Activated CD4-positive, alpha-beta T cell treated with anti-CD3 and anti-CD28 coated beads, Interleukin-2, Interleukin-4, amounts not matched to agents 100 ng/mL and 50 ng/mL, durations not matched to agents 16 hours and 8 hours (primary cell): ENCODE data around the gene FYN.

Experiments
- DNase-seq: peaks from one replicate; pipeline ENCODE4 v3.0.0-alpha.2; 2020; ENCODE audit warnings: low spot score

FYN gene

DNA sequence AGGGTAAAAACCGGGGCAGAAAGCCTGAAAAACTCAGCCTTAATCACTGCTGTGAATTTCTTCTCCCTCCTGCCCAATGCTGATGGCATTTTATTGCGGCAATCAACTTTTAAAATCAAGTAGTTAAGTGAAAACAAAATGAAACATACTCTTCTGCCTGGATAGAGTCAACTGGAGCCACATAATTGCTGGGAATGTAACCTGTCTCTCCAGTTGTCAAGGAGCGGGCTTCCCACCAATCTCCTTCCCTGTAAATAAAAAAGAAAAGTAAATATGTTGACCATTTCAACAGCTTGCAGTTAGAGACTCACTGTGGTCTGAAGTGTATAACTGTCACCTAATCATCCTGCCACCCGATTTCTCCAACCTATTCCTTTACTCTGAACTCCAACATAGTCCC, 165.5 kb downstream of the FYN start:
- DNase-seq: no peak

DNA sequence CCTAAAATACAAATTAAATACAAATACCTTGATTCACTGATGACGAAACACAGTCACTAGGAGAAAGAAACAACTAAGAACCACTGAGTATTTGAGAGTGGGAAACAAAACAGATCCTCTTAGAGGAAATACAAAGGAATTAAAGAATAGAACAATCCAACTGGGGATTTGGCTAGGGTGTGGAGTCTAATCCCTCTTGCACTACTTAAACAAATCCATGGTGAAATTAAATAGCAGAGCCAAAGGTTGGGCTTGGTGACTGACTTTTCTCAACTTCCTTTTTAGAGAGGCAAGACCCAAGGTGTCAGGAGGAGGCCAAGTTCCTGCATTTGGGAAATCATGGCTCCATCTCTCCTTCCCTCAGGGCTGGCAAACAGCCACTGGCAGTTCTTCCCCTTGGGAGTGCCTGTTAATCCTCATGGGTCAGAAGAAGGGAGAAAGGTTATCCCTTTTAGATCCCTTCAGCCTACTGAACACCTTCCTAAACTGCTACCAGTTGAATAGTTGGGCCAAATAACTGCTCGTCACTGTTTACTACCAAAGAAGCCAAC, 166.3 kb downstream of the FYN start:
- DNase-seq: no peak

DNA sequence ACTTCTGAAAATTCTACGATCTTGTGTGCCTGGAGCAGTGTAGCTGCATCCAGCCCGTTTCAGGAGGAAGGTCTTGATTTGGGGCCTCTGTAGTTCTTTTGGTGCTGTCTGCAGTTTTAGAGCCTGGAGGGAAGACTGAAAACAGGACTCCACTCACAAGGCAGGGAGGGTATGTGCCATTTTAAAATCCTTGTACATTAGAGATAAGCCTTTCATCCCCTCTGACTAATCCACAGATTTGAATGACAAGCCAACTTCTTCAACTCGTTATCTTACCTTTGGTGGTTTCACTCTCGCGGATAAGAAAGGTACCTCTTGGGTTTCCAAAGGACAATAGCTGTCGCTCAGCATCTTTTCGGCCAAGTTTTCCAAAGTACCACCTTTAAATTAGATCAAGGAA, 169.5 kb downstream of the FYN start:
- no peak for DNase-seq

DNA sequence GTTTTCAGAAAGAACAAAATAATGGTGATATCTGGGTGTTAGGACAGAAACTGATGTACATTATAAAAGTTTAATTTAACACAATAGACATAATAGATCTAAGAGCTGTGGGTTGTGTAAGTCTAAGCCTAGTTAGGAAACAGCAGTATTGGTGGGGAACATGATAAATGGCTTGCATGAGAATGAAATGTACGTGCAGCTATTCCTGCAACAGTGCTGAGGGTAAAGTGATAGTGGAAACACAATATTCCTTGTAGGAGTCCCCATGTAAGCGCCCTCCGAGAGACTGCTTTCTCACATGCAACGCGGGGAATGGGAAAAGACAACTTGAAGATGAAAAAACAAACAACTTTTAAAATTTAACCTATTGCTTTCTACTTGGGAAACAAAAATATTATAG, 171.0 kb downstream of the FYN start:
- DNase-seq: no peak

DNA sequence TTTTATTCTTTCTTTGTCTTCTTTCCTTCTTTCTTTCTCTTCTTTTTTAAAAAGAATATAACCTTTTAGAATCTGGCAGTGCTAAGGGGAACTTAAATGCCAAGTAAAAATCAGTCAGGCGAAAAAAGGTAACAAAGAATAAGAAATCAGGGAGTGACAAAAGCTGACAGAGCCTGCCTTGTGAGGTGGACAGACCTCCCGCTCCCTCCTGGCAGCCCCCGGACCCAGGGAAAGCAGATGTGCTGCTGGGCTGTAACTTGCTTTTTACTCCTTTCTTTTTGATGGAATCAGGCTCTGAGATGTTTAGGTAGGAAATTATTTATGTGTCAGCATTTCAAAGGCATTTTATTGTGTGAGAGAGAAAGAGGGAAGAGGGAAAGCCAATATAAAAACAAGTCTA, 172.1 kb downstream of the FYN start:
- DNase-seq: no peak

DNA sequence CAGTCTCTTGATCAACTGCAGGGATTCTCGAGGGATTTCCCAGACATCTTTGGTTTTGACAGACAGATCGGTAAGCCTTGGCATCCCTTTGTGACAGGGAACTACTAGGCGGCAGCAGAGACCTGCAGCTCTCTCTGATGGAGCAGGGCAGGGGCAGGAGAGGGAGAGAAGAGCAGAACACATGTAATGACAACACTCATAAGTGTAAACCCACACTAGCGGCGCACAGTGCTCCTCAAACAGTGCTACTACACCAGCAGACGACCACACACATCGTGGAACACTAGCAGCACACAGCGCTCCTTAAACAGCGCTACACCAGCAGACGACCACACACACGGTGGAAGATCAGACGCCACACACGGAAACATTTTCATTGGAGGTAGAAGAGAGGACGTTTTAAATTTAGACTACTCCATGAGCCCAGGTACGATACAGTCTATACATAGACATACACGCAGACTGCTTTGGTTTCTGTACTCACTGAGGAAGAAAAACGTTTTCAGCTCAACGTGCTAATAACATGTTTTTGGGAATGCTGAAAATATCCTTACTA, 173.0 kb downstream of the FYN start:
- DNase-seq: no peak

DNA sequence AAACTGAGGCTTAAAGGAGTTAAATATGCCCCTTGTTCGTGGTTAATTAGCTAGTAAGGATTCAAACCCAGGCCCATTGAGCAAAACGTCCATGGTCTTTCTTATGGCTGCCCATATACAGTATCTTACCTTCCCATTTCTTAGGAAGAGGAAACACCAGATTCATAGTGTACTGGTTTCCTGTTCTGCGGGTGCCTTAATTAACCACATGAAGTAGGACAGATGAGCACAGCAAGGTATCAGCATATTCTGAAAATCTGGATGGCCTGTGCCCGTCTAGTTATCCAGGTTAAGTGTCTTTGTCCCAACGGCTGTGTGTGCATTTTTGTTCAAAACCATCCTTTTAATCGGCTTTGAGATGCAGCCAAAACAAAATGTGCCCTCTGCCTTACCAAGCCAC, 174.1 kb downstream of the FYN start:
- DNase-seq: no peak

DNA sequence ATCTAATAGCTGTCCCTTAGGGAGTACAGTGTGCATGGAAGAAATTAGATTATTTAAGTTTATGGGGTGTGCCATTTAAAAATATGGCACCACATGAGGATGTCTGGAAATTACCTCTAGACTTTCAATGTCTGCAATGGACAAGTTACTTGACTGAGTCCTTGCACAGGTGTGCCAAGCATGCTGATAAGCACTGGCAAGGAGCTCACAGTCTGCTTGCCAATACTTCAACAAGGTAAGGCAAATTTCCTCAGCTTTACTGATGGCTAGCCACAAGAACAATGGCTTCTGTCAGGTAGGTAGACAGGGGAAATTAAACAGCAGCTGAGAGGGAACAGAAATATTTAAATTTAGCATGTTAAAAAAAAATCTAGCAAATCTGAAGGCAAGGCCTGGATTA, 176.4 kb downstream of the FYN start:
- no peak for DNase-seq

DNA sequence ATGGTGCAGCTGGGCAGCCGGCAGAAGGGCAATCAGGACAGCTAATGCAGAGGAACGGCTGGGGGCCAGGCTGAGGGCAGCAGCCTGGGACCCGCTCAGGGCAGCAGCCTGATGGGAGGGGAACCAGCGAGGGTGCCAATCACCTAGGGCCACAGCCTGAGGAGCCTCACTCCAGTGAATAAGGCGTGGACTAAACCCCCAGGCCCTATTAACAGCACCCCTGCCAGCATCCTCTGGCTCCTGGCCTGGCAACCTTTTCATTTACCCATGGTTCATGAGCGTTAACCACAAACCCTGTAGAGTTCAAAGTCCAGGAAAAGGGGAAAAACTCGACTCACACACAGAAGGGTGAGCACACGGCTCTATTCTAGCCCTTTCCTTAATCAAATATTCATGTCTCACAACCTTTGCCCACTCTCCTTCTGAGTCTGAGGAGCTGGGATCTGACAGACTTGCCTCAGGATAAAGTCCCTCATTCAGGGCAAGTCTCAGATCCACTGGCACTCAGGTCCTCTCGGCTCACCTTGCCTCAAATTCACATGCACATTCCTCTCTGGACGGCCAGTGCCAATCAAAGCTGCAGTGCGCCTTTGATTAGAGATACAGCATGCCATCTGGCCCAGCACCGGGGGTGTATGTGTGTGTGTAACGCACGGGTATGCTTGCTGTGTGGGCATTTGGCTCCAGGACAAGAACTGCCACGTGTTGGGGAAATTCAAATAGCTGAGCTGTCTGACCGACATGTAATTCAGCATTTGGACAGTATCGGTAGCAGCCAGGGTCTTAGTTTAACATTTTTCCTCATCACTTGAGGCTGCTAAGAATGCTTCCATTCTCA, 180.7 kb downstream of the FYN start:
- DNase-seq: no peak

DNA sequence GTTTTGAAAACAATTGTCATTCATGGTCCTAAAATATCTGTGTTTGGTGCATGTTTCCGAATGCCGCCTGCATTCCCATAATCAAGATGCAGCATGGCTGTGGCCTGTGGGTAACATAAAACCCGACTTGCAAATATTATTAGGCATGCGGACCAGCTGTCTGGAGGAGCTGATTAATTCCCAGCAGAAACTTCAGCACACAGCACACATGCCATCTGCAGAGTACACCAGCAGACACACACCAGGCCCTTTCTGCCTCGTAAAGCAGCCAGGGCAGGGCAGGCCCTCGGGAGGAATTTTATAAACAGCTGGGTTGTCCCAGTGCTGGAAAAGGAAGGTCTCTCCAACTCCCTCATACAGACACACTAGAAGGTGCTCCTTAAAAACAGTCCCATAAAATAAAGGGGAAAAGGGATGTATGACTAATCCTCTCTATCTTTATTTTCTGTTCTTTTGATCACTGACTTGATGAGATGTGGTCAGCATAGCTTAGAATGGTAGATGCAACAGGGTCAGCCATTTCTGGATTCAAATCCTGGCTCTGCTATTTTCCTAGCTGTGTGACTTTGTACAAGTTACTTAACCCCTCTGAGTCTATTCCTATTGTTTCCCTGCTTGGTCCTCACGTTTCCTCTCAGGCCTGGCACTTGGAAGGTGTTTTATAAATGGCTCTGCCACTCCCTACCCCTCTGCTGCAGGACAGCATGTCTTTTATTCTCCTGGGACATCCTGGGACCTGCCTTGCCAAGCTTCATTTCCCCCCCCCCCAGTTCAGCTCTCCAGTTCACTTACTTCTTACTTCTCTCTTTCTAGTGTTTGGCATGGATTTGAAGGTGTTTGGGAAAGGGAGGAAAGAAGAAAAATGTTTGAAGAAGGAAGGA, 181.7 kb downstream of the FYN start:
- DNase-seq: no peak

DNA sequence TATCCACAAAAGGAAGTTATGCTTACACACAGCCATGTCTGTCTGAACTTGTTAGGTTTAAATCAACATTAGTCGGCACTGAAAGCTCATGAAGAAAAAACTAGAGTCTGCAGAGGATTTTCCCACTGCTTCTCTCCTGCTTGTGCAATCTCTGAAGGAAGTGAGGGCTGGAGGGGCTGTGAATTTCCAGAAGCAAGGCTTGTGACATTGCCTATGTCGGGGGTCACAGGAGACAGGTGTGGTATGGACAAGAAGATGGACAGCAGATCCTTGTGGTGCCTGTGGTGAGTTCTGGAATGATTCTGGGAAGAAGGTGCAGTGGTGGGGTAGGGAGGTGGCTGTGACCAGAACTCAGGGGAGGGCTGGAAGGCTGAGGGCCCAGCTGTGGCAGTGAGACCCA, 183.3 kb downstream of the FYN start:
- DNase-seq: no peak

DNA sequence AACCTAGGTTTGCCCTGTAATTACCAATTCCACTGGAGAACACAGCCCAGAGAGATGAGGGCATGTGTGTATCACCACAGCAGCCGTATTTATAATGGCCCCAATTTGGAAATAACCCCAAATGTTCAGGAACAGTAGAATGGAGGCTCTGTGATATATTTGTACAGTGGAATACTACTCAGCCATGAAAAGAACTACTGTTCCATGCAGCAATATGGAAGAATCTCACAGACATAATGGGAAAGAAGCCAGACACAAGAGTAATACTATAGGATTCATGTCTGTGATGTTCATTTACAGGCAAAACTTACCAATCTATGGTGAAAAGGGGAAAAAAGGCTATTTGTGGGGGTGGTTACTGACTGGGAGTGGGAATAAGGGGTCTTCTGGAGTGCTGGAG, 183.8 kb downstream of the FYN start:
- DNase-seq: no peak

DNA sequence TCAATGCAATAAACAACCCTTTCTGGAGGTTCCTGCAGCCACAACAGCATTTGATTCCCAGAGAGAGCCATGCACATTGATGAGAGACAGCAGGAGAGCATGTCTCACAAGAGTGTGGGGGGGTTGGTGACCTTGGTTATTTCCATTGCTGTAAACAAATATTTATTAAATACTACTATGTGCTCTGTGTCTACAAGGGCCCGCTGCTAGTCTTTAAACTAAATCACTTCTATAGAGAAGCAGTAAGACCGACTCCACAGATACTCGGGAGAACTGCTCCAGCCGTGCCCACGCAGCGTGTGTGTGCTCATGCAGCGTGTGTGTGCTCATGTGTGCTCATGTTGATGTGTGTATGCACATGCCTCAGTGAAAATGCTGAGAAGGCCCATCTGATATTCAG, 184.9 kb downstream of the FYN start:
- DNase-seq: no peak

DNA sequence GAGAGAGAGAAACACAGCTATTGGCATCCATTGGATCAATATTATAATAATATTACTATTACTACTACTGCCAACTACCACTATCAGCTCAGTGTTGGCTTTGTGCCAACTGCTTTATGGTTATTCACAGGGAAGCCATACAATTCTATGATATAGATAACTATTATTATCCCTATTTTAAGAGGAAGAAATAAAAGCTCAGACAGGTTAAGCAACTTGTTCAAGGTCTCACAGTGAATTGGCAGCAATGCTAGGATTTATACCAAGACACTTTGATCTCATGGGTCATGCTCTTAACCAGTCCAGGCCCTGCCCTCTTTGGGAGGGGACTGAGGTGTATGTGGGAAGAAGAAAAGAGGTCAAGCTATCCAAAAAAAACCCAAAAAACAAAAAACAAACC, 185.6 kb downstream of the FYN start:
- no peak for DNase-seq

DNA sequence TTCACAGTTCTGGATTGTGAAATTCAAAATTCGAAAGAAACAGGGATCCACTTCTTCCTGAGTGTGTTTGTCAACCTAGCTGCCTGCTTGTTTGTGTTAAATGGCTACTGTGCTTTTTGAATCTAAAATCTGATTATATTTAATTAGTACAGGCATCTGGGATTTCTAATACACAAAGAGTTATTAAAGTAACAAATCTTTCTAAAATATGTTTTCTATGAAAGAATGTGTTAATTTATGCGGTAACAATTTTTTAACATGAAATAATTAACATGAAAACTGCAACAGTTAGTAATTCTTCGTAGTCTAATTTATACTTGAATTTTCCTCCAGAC, 186.4 kb downstream of the FYN start:
- DNase-seq: no peak

DNA sequence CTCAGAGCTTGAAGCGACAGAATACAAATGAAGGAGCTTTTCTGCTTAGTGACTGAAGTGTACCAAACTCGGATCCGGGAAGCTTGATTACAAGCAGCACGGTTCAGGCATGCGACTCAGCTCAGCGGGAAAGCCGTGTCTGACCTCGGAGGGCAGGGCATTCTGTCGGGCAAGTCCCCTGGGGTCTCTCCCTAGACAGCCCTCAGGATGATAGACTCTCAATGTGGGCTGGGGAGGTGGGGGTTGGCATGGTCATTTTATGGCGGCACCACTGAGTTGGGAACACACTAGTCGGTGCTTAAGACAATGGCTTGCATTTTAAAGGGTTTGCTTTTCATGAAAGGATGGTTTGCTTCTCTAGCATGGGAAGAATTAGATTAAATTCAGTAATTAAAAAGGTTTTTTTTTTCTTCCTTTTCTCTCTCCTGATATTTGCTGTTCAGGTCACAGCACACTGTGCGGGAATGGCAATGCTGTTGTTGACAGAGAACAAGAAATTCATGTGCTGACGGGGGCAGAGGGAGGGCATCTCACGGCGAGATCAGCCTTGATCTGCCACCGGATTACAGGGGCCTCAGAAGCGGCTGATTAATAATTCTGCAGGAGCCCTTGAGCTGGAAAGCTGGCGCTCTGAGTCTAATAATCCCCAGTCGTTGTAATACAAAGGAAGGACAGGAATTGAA, 186.9 kb downstream of the FYN start:
- DNase-seq: no peak

DNA sequence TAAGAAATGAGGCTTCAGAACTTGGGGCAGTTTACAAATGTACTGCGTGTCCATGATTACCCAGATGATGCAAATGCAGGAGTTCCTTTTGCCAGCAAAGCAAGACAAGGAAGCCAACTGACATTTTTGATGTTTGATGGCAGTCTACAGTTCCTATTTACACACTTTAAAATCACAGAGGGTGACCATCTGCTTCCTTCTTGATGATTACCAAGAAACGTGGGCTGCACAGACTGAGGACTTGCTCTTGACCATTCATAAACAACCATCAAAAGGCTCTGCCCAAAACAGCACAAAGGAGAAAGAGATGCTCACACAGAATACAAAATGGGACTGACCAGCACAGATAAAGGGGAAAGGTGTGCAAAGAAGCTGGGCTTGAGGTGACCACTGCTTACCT, 187.7 kb downstream of the FYN start:
- DNase-seq: no peak

DNA sequence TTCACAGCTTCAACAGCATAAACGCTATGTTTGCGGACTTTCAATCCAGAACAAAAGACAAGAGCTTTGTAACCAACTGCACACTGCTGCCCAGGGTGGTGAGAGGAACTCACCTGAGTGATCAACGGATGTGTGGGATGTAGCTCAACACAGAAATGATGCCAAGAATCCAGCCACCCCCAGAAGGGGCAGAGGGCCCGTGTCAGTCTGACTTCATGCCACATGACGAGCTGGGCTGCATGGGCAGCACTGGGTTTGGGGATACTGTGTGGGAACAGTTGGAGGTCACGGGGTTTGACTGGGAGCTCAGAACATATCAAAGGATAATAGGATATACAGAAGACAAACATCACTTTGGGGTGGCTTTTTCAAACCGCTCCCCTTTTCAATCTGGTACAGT, 188.2 kb downstream of the FYN start:
- no peak for DNase-seq

DNA sequence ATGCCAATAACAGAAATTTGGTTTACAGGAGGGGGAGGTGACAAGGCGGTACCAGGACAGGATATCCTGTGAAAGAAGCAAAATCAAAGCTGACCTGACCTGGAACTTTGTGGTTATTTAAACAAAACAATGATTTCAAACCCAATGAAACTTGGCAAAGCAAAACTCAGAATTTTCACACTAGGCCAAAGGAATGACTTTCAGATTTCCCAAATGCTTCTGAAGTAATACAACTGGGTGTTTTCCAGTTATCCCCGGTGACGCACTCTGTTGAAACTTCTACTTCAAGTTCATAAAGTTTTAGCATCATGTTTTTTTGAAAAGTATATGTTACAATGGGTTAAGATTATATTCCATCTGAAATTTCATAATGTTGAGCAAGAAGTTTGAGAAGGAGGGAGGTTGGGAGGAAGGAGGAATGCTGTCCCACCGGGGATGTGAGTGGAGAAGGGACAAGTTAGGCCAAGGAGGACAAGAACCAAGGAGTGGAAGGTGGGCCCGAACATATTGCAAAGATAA, 189.4 kb downstream of the FYN start:
- no peak for DNase-seq

DNA sequence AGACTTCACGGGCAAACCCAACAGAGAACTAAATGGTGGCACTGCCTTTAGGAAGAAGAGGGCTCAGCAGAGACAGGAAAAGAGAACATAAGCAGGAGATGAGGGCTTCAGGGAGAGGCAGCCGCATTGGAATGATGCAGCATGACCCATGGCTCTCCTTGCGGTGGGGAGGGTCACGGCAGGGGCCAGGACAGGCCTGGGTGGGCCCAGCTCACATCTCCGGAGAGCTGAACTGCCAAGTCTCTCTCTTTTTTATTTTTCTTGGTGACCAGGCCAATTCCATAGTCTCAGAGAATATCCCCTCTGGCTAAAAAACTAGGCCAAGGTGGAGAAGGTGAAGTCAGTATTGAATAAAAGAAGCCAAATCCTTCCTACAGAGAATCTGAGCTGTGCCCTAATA, 190.1 kb downstream of the FYN start:
- DNase-seq: no peak

DNA sequence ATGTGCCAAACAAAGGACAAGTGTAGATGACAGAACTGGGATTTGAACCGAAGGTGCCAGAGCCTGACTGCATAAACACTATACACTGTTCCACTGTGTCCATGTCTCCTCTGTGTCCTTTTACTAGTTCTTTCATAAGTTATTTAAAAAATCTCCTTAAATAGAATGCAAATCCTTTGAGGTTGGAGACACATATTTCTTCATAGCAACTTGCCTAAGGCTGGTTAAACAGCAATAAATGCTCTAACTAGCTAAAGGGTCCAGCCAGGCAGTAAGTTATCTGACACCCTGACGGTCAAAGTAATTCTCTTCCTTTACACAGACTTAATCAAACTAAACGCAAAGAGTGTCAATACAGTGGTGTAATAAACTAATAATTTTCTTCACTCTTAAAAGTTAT, 191.4 kb downstream of the FYN start:
- no peak for DNase-seq
